ENCODE measurements around the gene NOP14. TPM values are rescaled to one million over a fixed set of nuclear protein-coding genes. Genes with fewer than 3 reads are reported as not detected.

Gene NOP14
- total and polyA plus RNA-seq, 2 donors (not counting 3 experiments of a cell fraction or from before 2014, with no cell fraction given): 9.5 to 45.2 TPM

DNA sequence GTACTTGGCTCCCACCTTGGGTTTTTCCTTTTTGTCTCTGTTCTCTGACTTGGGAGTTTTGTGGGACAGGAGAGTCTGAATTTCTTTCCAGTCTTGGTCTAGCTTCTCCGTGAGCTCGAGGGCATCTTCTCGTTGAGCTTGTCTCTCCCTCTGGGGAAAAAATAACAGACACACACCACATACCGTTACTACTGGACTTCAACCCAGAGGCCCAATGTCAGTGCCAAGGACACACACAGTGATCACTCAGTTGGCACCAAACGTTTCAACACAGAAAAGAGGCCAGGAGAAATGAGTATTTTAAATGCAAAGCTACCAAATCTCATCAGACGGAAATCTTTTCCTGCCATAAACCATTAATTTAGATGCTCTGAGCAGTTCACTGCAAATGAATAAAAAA lies 9.7 kb downstream of the NOP14 start:
- Histone ChIP-seq H3K27me3 (ENCODE audit: control insufficient read depth in 2 of 2, insufficient read depth in 2 of 2, low read length in 2 of 2) (no peaks in the 10 kb centered on the region), H3K4me3 (replicated peaks in 1 of 3; ENCODE audit: insufficient read depth in 1 of 3, low read depth in 1 of 3, low read length in 3 of 3) (no peak overlapping the region), H4K20me1 (replicated peaks; ENCODE audit: control insufficient read depth, extremely low read depth, insufficient read depth, low read length) (no peaks in the 10 kb centered on the region), H3K9me3 (replicated peaks; ENCODE audit: control insufficient read depth, insufficient read depth, low read length) (no peaks in the 10 kb centered on the region), H3K4me1 (ENCODE audit: control insufficient read depth, extremely low read depth, insufficient read depth, low read length) (peaks cover 7% of the 10 kb centered on the region), H3K4me2 (ENCODE audit: insufficient read depth, low read length) (no peak overlapping the region), H3K9me1 (replicated peaks; ENCODE audit: control insufficient read depth, extremely low read depth, insufficient read depth, low read length) (no peaks in the 10 kb centered on the region), H3K36me3 (ENCODE audit: control insufficient read depth in 2 of 2, extremely low read depth in 1 of 2, insufficient read depth in 2 of 2, low read length in 2 of 2) (peaks cover 30 to 45% of the 10 kb centered on the region in 2 experiments), H2AFZ (ENCODE audit: low read depth, low read length) (no peak overlapping the region), H3K27ac (ENCODE audit: insufficient read depth, low read depth, low read length) (no peak overlapping the region), H3K9ac (replicated peaks; ENCODE audit: extremely low read depth, insufficient read depth, low read length) (no peak overlapping the region), H3K79me2 (ENCODE audit: control insufficient read depth, insufficient read depth, low read length) (peaks cover 25% of the 10 kb centered on the region)
- intact Hi-C loops (cut with micrococcal nuclease): no loop called here
- TF ChIP-seq MYC (IDR thresholded peaks at IDR 0.05; ENCODE audit: low read depth, low read length) (no peak), JUN (IDR thresholded peaks at IDR 0.05; ENCODE audit: borderline replicate concordance, insufficient read depth, insufficient read length, low read depth) (no peak)
- CTCF ChIA-PET: interaction anchor here (0.6 to 1.6 kb wide), 8 partner anchors 10 to 190 kb away, joined by 3 to 9 read pairs (median 3); partner anchors contain the start of genes GRK4 and NOP14
- dilution Hi-C loops (cut with MboI; ENCODE audit: extremely low pct_ligation_motif_present, low sequenced_read_pairs): no loop called here
- POLR2A ChIA-PET: no interaction called here
- FAIRE-seq (no peak), DNase-seq (ENCODE audit: low read depth, low spot score) (no peak)
- BruUV-seq (replicated peaks): no TSS peak

- dilution Hi-C loops (cut with MboI; ENCODE audit: extremely low pct_ligation_motif_present, low sequenced_read_pairs) (no loop called here), intact Hi-C loops (cut with micrococcal nuclease) (no loop called here)
- H3K79me2 ChIP-seq (ENCODE audit: control insufficient read depth, insufficient read depth, low read length): peaks cover 2% of the 10 kb centered on the region
- no peak for TF ChIP-seq EZH2 (IDR thresholded peaks at IDR 0.05; ENCODE audit: borderline replicate concordance, low read depth, low read length, severe bottlenecking)
- TF ChIP-seq GATA2 (IDR thresholded peaks at IDR 0.05; ENCODE audit: insufficient read depth, insufficient read length, low read depth, low read length): no peak
- TF ChIP-seq JUN (IDR thresholded peaks at IDR 0.05; ENCODE audit: borderline replicate concordance, insufficient read depth, insufficient read length, low read depth): no peak
- TF ChIP-seq, protein P1, sequence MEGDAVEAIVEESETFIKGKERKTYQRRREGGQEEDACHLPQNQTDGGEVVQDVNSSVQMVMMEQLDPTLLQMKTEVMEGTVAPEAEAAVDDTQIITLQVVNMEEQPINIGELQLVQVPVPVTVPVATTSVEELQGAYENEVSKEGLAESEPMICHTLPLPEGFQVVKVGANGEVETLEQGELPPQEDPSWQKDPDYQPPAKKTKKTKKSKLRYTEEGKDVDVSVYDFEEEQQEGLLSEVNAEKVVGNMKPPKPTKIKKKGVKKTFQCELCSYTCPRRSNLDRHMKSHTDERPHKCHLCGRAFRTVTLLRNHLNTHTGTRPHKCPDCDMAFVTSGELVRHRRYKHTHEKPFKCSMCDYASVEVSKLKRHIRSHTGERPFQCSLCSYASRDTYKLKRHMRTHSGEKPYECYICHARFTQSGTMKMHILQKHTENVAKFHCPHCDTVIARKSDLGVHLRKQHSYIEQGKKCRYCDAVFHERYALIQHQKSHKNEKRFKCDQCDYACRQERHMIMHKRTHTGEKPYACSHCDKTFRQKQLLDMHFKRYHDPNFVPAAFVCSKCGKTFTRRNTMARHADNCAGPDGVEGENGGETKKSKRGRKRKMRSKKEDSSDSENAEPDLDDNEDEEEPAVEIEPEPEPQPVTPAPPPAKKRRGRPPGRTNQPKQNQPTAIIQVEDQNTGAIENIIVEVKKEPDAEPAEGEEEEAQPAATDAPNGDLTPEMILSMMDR (IDR thresholded peaks at IDR 0.05; ENCODE audit: extremely low read depth in 1 of 2, insufficient read depth in 1 of 2, low read depth in 1 of 2, low read length in 2 of 2): no peak
- TF ChIP-seq, protein P2, sequence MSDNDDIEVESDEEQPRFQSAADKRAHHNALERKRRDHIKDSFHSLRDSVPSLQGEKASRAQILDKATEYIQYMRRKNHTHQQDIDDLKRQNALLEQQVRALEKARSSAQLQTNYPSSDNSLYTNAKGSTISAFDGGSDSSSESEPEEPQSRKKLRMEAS (IDR thresholded peaks at IDR 0.05; ENCODE audit: insufficient read depth, insufficient read length): no peak
- no peak for TF ChIP-seq POLR2AphosphoS5 (IDR thresholded peaks at IDR 0.05; ENCODE audit: insufficient read depth, low read depth, low read length)
- TF ChIP-seq FOS (IDR thresholded peaks at IDR 0.05; ENCODE audit: borderline replicate concordance, insufficient read depth, low read length): no peak
- no peak for TF ChIP-seq POLR2A (IDR thresholded peaks at IDR 0.05; ENCODE audit: low read depth, low read length)
- no peak for TF ChIP-seq MYC (IDR thresholded peaks at IDR 0.05; ENCODE audit: low read depth, low read length)
- POLR2A ChIA-PET: interaction anchor here (1.6 kb wide), 1 partner anchor 13 kb away, joined by 4 read pairs; the partner anchor contains the start of gene GRK4
- no peaks in the 10 kb centered on the region for H4K20me1 ChIP-seq (replicated peaks; ENCODE audit: control insufficient read depth, extremely low read depth, insufficient read depth, low read length)
- no peaks in the 10 kb centered on the region for H3K27me3 ChIP-seq (ENCODE audit: control insufficient read depth in 2 of 2, insufficient read depth in 2 of 2, low read length in 2 of 2)
- H3K27ac ChIP-seq (ENCODE audit: insufficient read depth, low read depth, low read length): no peak overlapping the region
- no peak for DNase-seq (ENCODE audit: low read depth, low spot score)
- no peak overlapping the region for H3K9ac ChIP-seq (replicated peaks; ENCODE audit: extremely low read depth, insufficient read depth, low read length)
- no peak overlapping the region for H2AFZ ChIP-seq (ENCODE audit: low read depth, low read length)
- no TSS peak for BruUV-seq (replicated peaks)
- no peaks in the 10 kb centered on the region for H3K9me1 ChIP-seq (replicated peaks; ENCODE audit: control insufficient read depth, extremely low read depth, insufficient read depth, low read length)
- H3K4me2 ChIP-seq (ENCODE audit: insufficient read depth, low read length): no peak overlapping the region
- H3K9me3 ChIP-seq (replicated peaks; ENCODE audit: control insufficient read depth, insufficient read depth, low read length): no peaks in the 10 kb centered on the region
- CTCF ChIA-PET: interaction anchor here (1.5 to 3.0 kb wide), 3 partner anchors 12 to 187 kb away, joined by 4 to 21 read pairs (median 6); partner anchors contain the start of genes GRK4 and NOP14
- peaks cover 25 to 58% of the 10 kb centered on the region in 2 experiments for H3K36me3 ChIP-seq (ENCODE audit: control insufficient read depth in 2 of 2, extremely low read depth in 1 of 2, insufficient read depth in 2 of 2, low read length in 2 of 2)
- H3K4me3 ChIP-seq (replicated peaks in 1 of 3; ENCODE audit: insufficient read depth in 1 of 3, low read depth in 1 of 3, low read length in 3 of 3): no peak overlapping the region
- no peak for FAIRE-seq
- H3K4me1 ChIP-seq (ENCODE audit: control insufficient read depth, extremely low read depth, insufficient read depth, low read length): no peaks in the 10 kb centered on the region
Observed at GRCh38 chr4:2950221-2950989, 12.8 kb downstream of the NOP14 start.

All from endothelial cell of umbilical vein (primary cell).